H9 (cell line): Measurements from ENCODE around the gene CAGE1. TPM values are rescaled to one million over a fixed set of nuclear protein-coding genes. Genes with fewer than 3 reads are reported as not detected.

ENCODE experiments used
- DNase-seq: peaks from one replicate; pipeline ENCODE4 v3.0.0-alpha.2; 2017
- H2AFZ ChIP-seq: one replicate; pipeline ENCODE4 v1.6.1; 2013; ENCODE audit warnings: mild to moderate bottlenecking, low read length, control low read depth, moderate library complexity
- H2AK5ac ChIP-seq: 2 replicates; pipeline ENCODE4 v1.6.1; 2013; ENCODE audit warnings: low read length, control low read depth, mixed read lengths; ENCODE audit not compliant: insufficient read length
- H2BK120ac ChIP-seq: one replicate; pipeline ENCODE4 v1.6.1; 2013; ENCODE audit warnings: low read depth, mild to moderate bottlenecking, low read length, control low read depth, inconsistent platforms; ENCODE audit not compliant: poor library complexity, severe bottlenecking
- H2BK12ac ChIP-seq: 2 replicates; pipeline ENCODE4 v1.6.1; 2013; ENCODE audit warnings: low read length, control low read depth, mixed read lengths, low read depth; ENCODE audit not compliant: insufficient read length
- H2BK15ac ChIP-seq: 2 replicates; pipeline ENCODE4 v1.6.1; 2013; ENCODE audit warnings: low read depth, low read length, control low read depth
- H2BK20ac ChIP-seq: one replicate; pipeline ENCODE4 v1.6.1; 2013; ENCODE audit warnings: low read depth, mild to moderate bottlenecking, low read length, control low read depth, inconsistent platforms; ENCODE audit not compliant: poor library complexity, severe bottlenecking
- H2BK5ac ChIP-seq: 2 replicates; pipeline ENCODE4 v1.6.1; 2013; ENCODE audit warnings: low read length, control low read depth, mixed read lengths; ENCODE audit not compliant: insufficient read length
- H3K14ac ChIP-seq: 2 replicates; pipeline ENCODE4 v1.6.1; 2013; ENCODE audit warnings: low read length, control low read depth; ENCODE audit not compliant: insufficient read depth
- H3K18ac ChIP-seq: 2 replicates; pipeline ENCODE4 v1.6.1; 2013; ENCODE audit warnings: low read depth, mild to moderate bottlenecking, mixed read lengths, low read length, control low read depth; ENCODE audit not compliant: insufficient read length
- H3K23ac ChIP-seq: 2 replicates; pipeline ENCODE4 v1.6.1; 2013; ENCODE audit warnings: low read length, control low read depth, mixed read lengths, low read depth; ENCODE audit not compliant: insufficient read length
- H3K23me2 ChIP-seq: 2 replicates; pipeline ENCODE4 v1.6.1; 2013; ENCODE audit warnings: low read depth, mild to moderate bottlenecking, mixed read lengths, low read length, control low read depth; ENCODE audit not compliant: insufficient read length, poor library complexity, severe bottlenecking
- H3K27ac ChIP-seq: 2 replicates; pipeline ENCODE4 v1.5.1; 2013; ENCODE audit warnings: low read length, control low read depth, mixed read lengths, low read depth; ENCODE audit not compliant: insufficient read length
- H3K27me3 ChIP-seq: 2 replicates; pipeline ENCODE4 v1.6.1; 2013; ENCODE audit warnings: low read length, control low read depth, inconsistent platforms; ENCODE audit not compliant: insufficient read depth
- H3K4ac ChIP-seq: 2 replicates; pipeline ENCODE4 v1.6.1; 2013; ENCODE audit warnings: low read depth, mild to moderate bottlenecking, control low read depth, inconsistent platforms, low read length, moderate library complexity
- H3K4me1 ChIP-seq: 2 replicates; pipeline ENCODE4 v1.6.1; 2013; ENCODE audit warnings: low read length, control low read depth, inconsistent platforms; ENCODE audit not compliant: insufficient read depth
- H3K4me2 ChIP-seq: 2 replicates; pipeline ENCODE4 v1.6.1; 2013; ENCODE audit warnings: low read length, control low read depth, mixed read lengths; ENCODE audit not compliant: insufficient read length, insufficient read depth
- H3K56ac ChIP-seq: 2 replicates; pipeline ENCODE4 v1.6.1; 2013; ENCODE audit warnings: low read depth, mild to moderate bottlenecking, mixed read lengths, low read length, control low read depth; ENCODE audit not compliant: insufficient read length
- H3K79me1 ChIP-seq: 2 replicates; pipeline ENCODE4 v1.6.1; 2013; ENCODE audit warnings: low read depth, mild to moderate bottlenecking, moderate library complexity, low read length, control low read depth, inconsistent platforms; ENCODE audit not compliant: insufficient read depth, poor library complexity, severe bottlenecking
- H3K79me2 ChIP-seq: 2 replicates; pipeline ENCODE4 v1.6.1; 2013; ENCODE audit warnings: low read length, control low read depth, inconsistent platforms; ENCODE audit not compliant: insufficient read depth
- H3K9ac ChIP-seq: 2 replicates; pipeline ENCODE4 v1.6.1; 2013; ENCODE audit warnings: low read length, control low read depth, mixed read lengths; ENCODE audit not compliant: insufficient read length; ENCODE audit errors: extremely low read depth
- H3K9me3 ChIP-seq: one replicate; pipeline ENCODE4 v1.6.1; 2013; ENCODE audit warnings: low read depth, low read length, inconsistent platforms; ENCODE audit not compliant: control insufficient read depth
- H3T11ph ChIP-seq: one replicate; pipeline ENCODE4 v1.6.1; 2013; ENCODE audit warnings: mild to moderate bottlenecking, low read length, control low read depth, inconsistent platforms
- H4K20me1 ChIP-seq: one replicate; pipeline ENCODE4 v1.6.1; 2013; ENCODE audit not compliant: control insufficient read depth, insufficient read length, insufficient read depth
- H4K5ac ChIP-seq: 2 replicates; pipeline ENCODE4 v1.6.1; 2013; ENCODE audit warnings: low read depth, mild to moderate bottlenecking, mixed read lengths, low read length, control low read depth; ENCODE audit not compliant: insufficient read length
- H4K8ac ChIP-seq: replicated peaks from 2 replicates; pipeline ENCODE4 v1.6.1; 2013; ENCODE audit warnings: low read length, control low read depth, mixed read lengths, low read depth; ENCODE audit not compliant: insufficient read length
- H4K91ac ChIP-seq: 2 replicates; pipeline ENCODE4 v1.6.1; 2013; ENCODE audit warnings: low read depth, mild to moderate bottlenecking, moderate library complexity, mixed read lengths, low read length, control low read depth; ENCODE audit not compliant: insufficient read length
- H3K27ac Mint-ChIP-seq, 3 experiments: 2 replicates in 2 of 3; 3 replicates in 1 of 3; pipeline ENCODE4 v1.8.0; 2020 to 2021; ENCODE audit warnings: mixed read lengths in 3 of 3, mild to moderate bottlenecking in 1 of 3, moderate library complexity in 1 of 3
- H3K27me3 Mint-ChIP-seq: 2 replicates; pipeline ENCODE4 v1.8.0; 2021; ENCODE audit warnings: low read depth, mild to moderate bottlenecking, moderate library complexity, mixed read lengths
- H3K36me3 Mint-ChIP-seq, 3 experiments: 2 replicates in 2 of 3; 3 replicates in 1 of 3; pipeline ENCODE4 v1.8.0; 2020 to 2021; ENCODE audit warnings: low read depth in 3 of 3, mixed read lengths in 3 of 3; ENCODE audit not compliant: insufficient read depth in 1 of 3
- H3K4me1 Mint-ChIP-seq, 2 experiments: 2 replicates each; pipeline ENCODE4 v1.8.0; 2020; ENCODE audit warnings: mixed read lengths in 2 of 2
- H3K4me3 Mint-ChIP-seq, 2 experiments: 2 replicates in 1 of 2; 3 replicates in 1 of 2; pipeline ENCODE4 v1.8.0; 2020 to 2021; ENCODE audit warnings: mild to moderate bottlenecking in 2 of 2, mixed read lengths in 2 of 2, moderate library complexity in 1 of 2
- H3K9me3 Mint-ChIP-seq, 2 experiments: 2 replicates in 1 of 2; 3 replicates in 1 of 2; pipeline ENCODE4 v1.8.0; 2020; ENCODE audit warnings: mild to moderate bottlenecking in 2 of 2, mixed read lengths in 2 of 2, moderate library complexity in 1 of 2
- WGBS: extraction: QIAGEN DNeasy Blood & Tissue Kit; methylation state at CpG from one replicate; pipeline ENCODE4 v1.1.7; 2013; ENCODE audit warnings: missing lambda C conversion rate, low lambda C conversion rate, mixed read lengths; ENCODE audit not compliant: insufficient read length; ENCODE audit errors: extremely low coverage; 5-methylcytosine and 5-hydroxymethylcytosine counted together
- total RNA-seq: library from RNA; stranded (reverse); gene quantifications from 2 replicates; pipeline ENCODE4 v1.2.1, GENCODE V29; 2021
- TF ChIP-seq, protein P1 (sequence below): fragments of 200-600 bp; sonication (generic); conservative IDR thresholded peaks from 3 replicates; pipeline ENCODE4 v1.8.0; 2021; ENCODE audit warnings: antibody characterized with exemption, mild to moderate bottlenecking

Gene CAGE1
- total RNA-seq, 1 experiment from 2014 or later: 0.28 TPM

DNA sequence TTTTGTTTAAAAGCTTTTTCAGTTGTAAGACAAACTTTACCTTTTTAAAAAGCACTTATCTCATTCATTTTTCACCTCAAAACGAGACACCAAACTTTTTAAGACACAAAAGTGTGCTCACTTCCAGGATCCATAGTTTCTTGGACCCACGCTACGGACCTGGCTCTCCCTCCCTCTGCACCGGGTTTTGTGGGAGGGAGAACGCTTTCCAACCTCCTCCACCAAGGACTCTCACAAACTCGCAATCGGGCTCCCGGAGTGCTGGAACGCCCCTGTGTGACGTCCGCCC is 436 bp downstream of the CAGE1 start:
- Histone ChIP-seq H3K23me2 (peaks cover 13% of the 10 kb centered on the region), H2BK20ac (no peak overlapping the region), H3K27me3 (no peaks in the 10 kb centered on the region), H3K4me1 (no peaks in the 10 kb centered on the region; the same call in 1 of the 2 replicates), H2BK5ac (no peak overlapping the region), H2BK12ac (no peak overlapping the region), H4K91ac (no peak overlapping the region), H4K20me1 (no peaks in the 10 kb centered on the region), H3K56ac (no peak overlapping the region), H3T11ph (no peak overlapping the region), H3K4ac (no peak overlapping the region), H3K27ac (peak overlapping the region; percentile 3), H2AFZ (no peak overlapping the region), H3K9me3 (no peaks in the 10 kb centered on the region), H4K5ac (no peak overlapping the region), H3K23ac (no peak overlapping the region), H3K9ac (peak overlapping the region; percentile 56), H3K4me2 (peak overlapping the region; percentile 89), H2BK120ac (no peak overlapping the region), H3K14ac (peak overlapping the region; percentile 44), H3K79me1 (peaks cover 2% of the 10 kb centered on the region), H2BK15ac (no peak overlapping the region), H3K18ac (peak overlapping the region; percentile 37), H4K8ac (no peak overlapping the region), H3K79me2 (peaks cover 12% of the 10 kb centered on the region; the same call in 1 of the 2 replicates), H2AK5ac (no peak overlapping the region)
- H3K27ac Mint-ChIP-seq: peak overlapping the region; percentile 96 to 98 (median 96)
- WGBS: no CpG with 5 or more reads among the region's 11 CpGs
- peaks cover 0 to 14% (median 12%) of the 10 kb centered on the region in 3 experiments; a peak in 5 of 7 replicates for H3K36me3 Mint-ChIP-seq
- no peak for DNase-seq
- peaks cover 21 to 28% of the 10 kb centered on the region in 2 experiments for H3K4me1 Mint-ChIP-seq
- TF ChIP-seq, protein P1, sequence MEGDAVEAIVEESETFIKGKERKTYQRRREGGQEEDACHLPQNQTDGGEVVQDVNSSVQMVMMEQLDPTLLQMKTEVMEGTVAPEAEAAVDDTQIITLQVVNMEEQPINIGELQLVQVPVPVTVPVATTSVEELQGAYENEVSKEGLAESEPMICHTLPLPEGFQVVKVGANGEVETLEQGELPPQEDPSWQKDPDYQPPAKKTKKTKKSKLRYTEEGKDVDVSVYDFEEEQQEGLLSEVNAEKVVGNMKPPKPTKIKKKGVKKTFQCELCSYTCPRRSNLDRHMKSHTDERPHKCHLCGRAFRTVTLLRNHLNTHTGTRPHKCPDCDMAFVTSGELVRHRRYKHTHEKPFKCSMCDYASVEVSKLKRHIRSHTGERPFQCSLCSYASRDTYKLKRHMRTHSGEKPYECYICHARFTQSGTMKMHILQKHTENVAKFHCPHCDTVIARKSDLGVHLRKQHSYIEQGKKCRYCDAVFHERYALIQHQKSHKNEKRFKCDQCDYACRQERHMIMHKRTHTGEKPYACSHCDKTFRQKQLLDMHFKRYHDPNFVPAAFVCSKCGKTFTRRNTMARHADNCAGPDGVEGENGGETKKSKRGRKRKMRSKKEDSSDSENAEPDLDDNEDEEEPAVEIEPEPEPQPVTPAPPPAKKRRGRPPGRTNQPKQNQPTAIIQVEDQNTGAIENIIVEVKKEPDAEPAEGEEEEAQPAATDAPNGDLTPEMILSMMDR: no peak
- no peaks in the 10 kb centered on the region for H3K9me3 Mint-ChIP-seq
- no peaks in the 10 kb centered on the region for H3K27me3 Mint-ChIP-seq
- H3K4me3 Mint-ChIP-seq: peak overlapping the region; percentile 90 to 92
